AG09309 (cell line): ENCODE results near the gene DENND2D.

Experiments used
- DNase-seq: peaks from one replicate; pipeline ENCODE4 v3.0.0-alpha.2; 2010; ENCODE audit warnings: low read depth
- H3K4me3 ChIP-seq: 2 replicates; pipeline ENCODE4 v1.5.1; 2011; ENCODE audit warnings: mild to moderate bottlenecking, low read depth, low read length, moderate library complexity; ENCODE audit not compliant: control insufficient read depth
- TF ChIP-seq, protein P1 (sequence below): IDR thresholded peaks from 2 replicates; pipeline ENCODE4 v1.5.1; 2011; ENCODE audit warnings: mild to moderate bottlenecking, low read depth, low read length, inconsistent platforms; ENCODE audit not compliant: insufficient read depth, control insufficient read depth; ENCODE audit errors: missing control alignments

Gene DENND2D

DNA sequence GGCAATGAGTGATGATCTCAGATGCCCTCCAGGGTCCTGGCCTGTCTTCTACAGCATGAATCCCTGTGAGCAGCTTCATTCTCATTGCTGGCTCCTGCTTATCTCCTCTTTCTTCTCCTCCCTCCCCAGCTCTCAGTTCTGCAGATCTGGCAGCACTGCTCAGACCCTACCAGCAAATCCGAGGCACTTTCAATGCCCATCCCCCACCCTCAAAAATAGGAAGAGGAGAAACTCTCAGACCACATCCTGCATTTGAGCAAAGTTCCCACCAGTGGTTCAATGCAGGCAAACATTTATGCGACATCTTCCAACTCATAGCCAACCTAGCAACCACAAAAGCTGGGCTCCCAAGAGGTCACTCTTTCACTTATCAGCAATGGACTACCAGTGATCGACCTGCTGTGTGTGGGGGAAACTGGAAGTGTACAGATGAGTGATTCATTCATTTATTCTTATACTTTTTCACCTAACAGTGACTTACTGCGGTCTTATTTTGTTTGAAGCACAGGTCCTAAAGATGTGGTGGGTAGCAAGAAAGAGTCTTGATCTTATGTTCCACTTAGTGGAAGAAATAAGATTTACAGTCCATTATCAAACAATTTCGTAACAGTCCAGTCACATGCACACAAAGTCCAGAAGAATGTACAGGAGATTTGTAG, 21.3 kb upstream of the DENND2D start:
- TF ChIP-seq, protein P1, sequence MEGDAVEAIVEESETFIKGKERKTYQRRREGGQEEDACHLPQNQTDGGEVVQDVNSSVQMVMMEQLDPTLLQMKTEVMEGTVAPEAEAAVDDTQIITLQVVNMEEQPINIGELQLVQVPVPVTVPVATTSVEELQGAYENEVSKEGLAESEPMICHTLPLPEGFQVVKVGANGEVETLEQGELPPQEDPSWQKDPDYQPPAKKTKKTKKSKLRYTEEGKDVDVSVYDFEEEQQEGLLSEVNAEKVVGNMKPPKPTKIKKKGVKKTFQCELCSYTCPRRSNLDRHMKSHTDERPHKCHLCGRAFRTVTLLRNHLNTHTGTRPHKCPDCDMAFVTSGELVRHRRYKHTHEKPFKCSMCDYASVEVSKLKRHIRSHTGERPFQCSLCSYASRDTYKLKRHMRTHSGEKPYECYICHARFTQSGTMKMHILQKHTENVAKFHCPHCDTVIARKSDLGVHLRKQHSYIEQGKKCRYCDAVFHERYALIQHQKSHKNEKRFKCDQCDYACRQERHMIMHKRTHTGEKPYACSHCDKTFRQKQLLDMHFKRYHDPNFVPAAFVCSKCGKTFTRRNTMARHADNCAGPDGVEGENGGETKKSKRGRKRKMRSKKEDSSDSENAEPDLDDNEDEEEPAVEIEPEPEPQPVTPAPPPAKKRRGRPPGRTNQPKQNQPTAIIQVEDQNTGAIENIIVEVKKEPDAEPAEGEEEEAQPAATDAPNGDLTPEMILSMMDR, result no peak
- H3K4me3 ChIP-seq, result no peak overlapping the region
- no peak for DNase-seq

DNA sequence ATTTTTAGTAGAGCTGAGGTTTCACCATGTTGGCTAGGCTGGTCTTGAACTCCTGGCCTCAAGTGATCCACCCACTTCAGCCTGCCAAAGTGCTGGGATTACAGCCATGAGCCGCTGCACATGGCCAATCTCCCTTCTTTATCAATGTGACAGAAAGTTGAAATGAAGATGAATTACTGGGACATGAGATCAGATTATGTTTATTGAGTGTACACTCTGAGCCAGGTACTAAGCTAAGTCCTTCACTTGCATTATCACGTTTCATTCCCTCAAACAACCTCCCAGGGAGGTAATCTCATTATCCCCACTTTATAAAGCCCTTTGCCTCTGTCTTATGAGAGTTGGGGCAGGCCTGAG, 20.8 kb upstream of the DENND2D start:
- no peak overlapping the region for H3K4me3 ChIP-seq
- no peak for DNase-seq
- TF ChIP-seq, protein P1, result no peak

DNA sequence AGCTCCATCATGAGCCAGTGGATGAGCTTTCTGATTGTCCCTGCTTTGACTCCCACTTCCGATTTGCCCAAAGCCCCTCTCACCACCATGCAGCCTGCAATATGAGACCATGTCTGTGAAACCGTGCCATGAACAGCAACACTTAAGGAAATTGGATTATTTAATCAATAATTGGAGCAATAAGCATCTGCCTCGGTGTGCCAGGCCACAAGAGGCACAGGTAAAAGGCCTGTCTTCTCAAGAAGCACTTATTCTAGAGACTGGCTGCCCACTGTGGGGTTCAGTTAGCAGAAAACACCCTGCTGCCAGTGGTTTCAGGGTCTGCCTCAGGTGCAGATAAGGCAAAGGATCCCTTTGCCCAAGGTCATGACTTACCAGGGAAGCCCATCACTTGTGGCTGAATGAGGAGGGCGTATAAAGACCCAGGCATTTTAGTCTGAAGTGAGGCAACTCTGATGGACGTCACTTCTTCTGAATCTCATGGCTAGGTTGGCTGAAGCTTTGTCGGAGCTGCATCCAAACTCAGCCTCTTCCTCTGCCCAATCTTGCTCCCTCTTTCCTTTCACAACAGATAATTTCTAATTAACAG, 19.9 kb upstream of the DENND2D start:
- H3K4me3 ChIP-seq, result no peak overlapping the region
- DNase-seq, result no peak
- TF ChIP-seq, protein P1, result no peak

DNA sequence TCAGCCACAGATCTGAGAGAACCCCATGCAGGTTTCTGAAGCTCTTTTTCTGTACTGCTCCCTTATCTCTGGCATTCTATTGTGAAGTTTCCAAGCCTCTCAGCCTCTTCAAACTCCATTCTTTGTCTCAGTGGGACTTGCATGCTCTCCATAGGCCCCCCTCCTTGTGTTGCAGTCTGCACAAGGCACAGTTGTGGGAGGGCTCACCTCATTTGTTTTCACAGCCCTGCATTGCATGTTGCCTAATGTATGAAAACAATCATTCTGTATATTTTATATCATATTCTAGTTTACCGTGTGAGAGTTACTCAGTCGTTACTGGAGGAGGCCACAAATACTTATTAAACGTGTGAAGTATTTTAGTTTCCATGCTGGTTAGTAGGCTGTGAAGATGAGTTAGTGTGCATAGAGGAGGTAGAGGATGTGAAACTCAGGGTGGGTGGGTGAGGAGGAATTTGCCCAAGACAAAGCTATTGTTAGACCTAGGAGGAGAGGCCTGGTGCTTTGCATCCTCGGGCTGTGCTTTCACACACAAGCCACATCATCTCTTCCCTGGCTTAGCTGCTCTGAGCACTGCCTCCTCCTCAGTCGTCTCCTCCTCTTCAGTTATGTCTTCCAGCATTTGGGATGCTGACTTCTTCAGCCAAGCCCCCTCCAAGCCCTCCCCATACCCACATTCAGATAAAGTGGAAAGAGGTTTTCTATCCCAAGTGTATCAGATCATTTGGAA, 19.3 kb upstream of the DENND2D start:
- no peak for DNase-seq
- TF ChIP-seq, protein P1, result no peak
- H3K4me3 ChIP-seq, result no peak overlapping the region

DNA sequence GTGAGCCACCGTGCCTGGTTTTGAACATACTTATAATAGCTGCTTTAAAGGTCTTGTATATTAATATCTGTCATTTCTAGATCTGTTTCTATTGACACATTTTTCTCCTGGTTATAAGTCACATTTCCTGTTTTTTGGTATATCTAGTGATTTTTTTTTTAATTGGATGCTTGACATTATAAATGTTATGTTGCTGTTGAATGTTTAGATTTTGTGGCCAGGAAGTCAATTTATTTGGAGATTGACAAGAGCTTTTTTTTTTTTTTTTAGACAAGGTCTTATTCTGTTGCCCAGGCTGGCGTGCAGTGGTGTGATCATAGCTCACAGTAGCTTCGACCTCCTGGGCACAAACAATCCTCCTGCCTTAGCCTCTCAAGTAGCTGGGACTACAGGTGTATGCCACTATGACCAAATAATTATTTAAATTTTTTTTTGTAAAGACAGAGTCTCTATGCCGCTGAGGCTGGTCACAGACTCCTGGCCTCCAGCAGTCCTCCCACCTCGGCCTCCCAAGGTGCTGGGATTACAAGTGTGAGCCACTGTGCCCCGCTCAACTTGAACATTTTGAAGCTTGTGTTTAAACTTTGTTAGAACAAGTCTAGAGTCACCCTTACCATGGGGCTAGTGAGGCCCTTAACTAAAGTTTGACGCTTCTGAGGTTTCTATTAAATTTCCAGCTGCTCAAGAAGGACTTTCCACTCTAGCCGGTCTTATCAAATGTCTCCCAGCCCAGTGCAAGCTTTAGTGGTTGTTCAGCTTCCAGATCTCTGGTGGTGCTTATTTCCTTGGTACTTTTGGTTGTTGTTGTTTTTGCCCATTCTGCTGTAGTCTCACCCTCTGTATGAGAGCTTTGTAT, 18.5 kb upstream of the DENND2D start:
- no peak overlapping the region for H3K4me3 ChIP-seq
- TF ChIP-seq, protein P1, result no peak
- DNase-seq, result no peak

DNA sequence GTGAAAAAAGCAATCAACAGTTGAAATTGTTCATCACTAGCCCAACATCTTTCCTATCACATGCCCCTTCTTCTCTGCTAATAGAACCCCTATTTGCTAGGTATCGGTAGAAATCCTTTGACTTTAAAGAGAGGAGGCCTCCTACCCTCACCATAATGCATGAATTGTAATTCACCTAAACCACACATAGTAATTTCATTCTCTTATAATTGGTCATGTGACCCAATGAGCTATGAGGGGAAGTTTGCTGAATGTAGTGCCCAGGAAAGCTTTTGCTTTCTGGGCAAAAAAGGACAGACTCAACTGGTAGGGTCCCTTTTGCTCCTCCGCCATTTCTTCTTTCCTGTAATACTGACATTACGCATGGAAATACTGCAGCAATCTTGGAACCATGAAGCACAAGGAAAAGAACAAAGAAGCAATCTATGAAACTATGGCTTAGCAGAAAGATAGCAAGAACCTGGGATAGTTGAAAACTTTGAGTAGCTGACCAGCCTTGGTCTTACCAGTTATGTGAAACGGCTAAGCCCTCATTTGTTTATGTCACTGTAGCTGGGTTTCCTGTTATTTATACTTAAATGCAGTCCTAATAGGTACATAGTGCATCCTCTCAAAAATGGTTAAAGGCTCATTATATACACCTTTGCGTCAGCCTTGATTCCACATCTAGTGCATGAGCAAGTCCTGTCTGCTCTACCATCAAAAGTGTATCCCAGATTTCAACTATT, 16.9 kb upstream of the DENND2D start:
- DNase-seq, result no peak
- TF ChIP-seq, protein P1, result no peak
- H3K4me3 ChIP-seq, result no peak overlapping the region
